ENCODE measurements around the gene RIMS1. TPM values are rescaled to one million over a fixed set of nuclear protein-coding genes. Genes with fewer than 3 reads are reported as not detected.

RIMS1 gene
- total RNA-seq, 4 donors from 2014 or later, result 0.17 to 0.89 (median 0.44) TPM

- Histone ChIP-seq H3K36me3 (no peaks in the 10 kb centered on the region), H3K4me1 (no peaks in the 10 kb centered on the region), H3K9me3 (no peaks in the 10 kb centered on the region), H3K4me3 (replicated peaks in 1 of 3) (no peak overlapping the region), H3K27me3 (no peaks in the 10 kb centered on the region), H3K27ac (no peak overlapping the region)
- DNase-seq, result no peak
- WGBS, 2 donors, result 72 to 90% methylated on average over 3 of the region's 3 CpGs
- intact Hi-C loops (cut with DNase I), result no loop called here
- TF ChIP-seq CTCF (IDR thresholded peaks at IDR 0.05) (no peak), POLR2A (IDR thresholded peaks at IDR 0.05) (no peak)
These were observed 163.0 kb downstream of the RIMS1 start for GRCh38 chr6:72049376-72049775.

- H3K4me1 ChIP-seq, result no peaks in the 10 kb centered on the region
- intact Hi-C loops (cut with DNase I), result no loop called here
- no peaks in the 10 kb centered on the region for H3K27me3 ChIP-seq
- no peaks in the 10 kb centered on the region for H3K36me3 ChIP-seq
- no peak overlapping the region for H3K4me3 ChIP-seq (replicated peaks in 1 of 3)
- 74 to 83% methylated on average over 6 of the region's 6 CpGs for WGBS, 2 donors
- H3K27ac ChIP-seq, result no peak overlapping the region
- no peak for DNase-seq
- H3K9me3 ChIP-seq, result no peaks in the 10 kb centered on the region
- no peak for TF ChIP-seq POLR2A (IDR thresholded peaks at IDR 0.05)
- TF ChIP-seq CTCF (IDR thresholded peaks at IDR 0.05), result no peak
These were observed 174.9 kb downstream of the RIMS1 start for GRCh38 chr6:72061286-72061685.

GRCh38 chr6:72064399-72064975 is 178.1 kb downstream of the RIMS1 start:
- no peaks in the 10 kb centered on the region for H3K27me3 ChIP-seq
- TF ChIP-seq POLR2A (IDR thresholded peaks at IDR 0.05), result no peak
- TF ChIP-seq CTCF (IDR thresholded peaks at IDR 0.05), result no peak
- H3K4me3 ChIP-seq (replicated peaks in 1 of 3), result no peak overlapping the region
- no peaks in the 10 kb centered on the region for H3K4me1 ChIP-seq
- H3K9me3 ChIP-seq, result no peaks in the 10 kb centered on the region
- WGBS, 2 donors, result 77 to 83% methylated on average over 7 of the region's 7 CpGs
- intact Hi-C loops (cut with DNase I), result no loop called here
- DNase-seq, result no peak
- H3K27ac ChIP-seq, result no peak overlapping the region
- H3K36me3 ChIP-seq, result no peaks in the 10 kb centered on the region

- intact Hi-C loops (cut with DNase I), result no loop called here
- Histone ChIP-seq H3K4me1 (no peaks in the 10 kb centered on the region), H3K4me3 (replicated peaks in 1 of 3) (no peak overlapping the region), H3K9me3 (no peaks in the 10 kb centered on the region), H3K36me3 (no peaks in the 10 kb centered on the region), H3K27ac (no peak overlapping the region), H3K27me3 (no peaks in the 10 kb centered on the region)
- TF ChIP-seq CTCF (IDR thresholded peaks at IDR 0.05), result no peak
- no peak for TF ChIP-seq POLR2A (IDR thresholded peaks at IDR 0.05)
- 87 to 95% methylated on average over 1 of the region's 1 CpG for WGBS, 2 donors
- DNase-seq, result no peak
These were observed 191.7 kb downstream of the RIMS1 start for GRCh38 chr6:72078096-72078495.

GRCh38 chr6:72080260-72080941 is 194.1 kb downstream of the RIMS1 start:
- no peaks in the 10 kb centered on the region for H3K27me3 ChIP-seq
- intact Hi-C loops (cut with DNase I), result no loop called here
- no peak overlapping the region for H3K4me3 ChIP-seq (replicated peaks in 1 of 3)
- no peaks in the 10 kb centered on the region for H3K9me3 ChIP-seq
- DNase-seq, result no peak
- no peak overlapping the region for H3K27ac ChIP-seq
- TF ChIP-seq POLR2A (IDR thresholded peaks at IDR 0.05) (no peak), CTCF (IDR thresholded peaks at IDR 0.05) (no peak)
- H3K4me1 ChIP-seq, result no peaks in the 10 kb centered on the region
- 82 to 87% methylated on average over 2 of the region's 2 CpGs for WGBS, 2 donors
- no peaks in the 10 kb centered on the region for H3K36me3 ChIP-seq
